Mucosa of rectum (tissue), 2 donors: ENCODE measurements around the gene ETFA.
"Not testable (repeated sequence)": the region's sequence is repeated elsewhere in the genome, so short reads cannot be mapped to it uniquely, and the experiment has no call there.

Experiments used
- H3K27ac ChIP-seq, 2 donors: one replicate each; pipeline ENCODE4 v1.7.0; 2013; ENCODE audit warnings: inconsistent platforms in 2 of 2, low read depth in 2 of 2, low read length in 2 of 2
- H3K27me3 ChIP-seq, 2 donors: one replicate each; pipeline ENCODE4 v1.7.0; 2013; ENCODE audit warnings: low read length in 2 of 2; ENCODE audit not compliant: control insufficient read depth in 2 of 2, insufficient read depth in 2 of 2
- H3K36me3 ChIP-seq, 2 donors: one replicate each; pipeline ENCODE4 v1.7.0; 2013; ENCODE audit warnings: low read length in 2 of 2; ENCODE audit not compliant: control insufficient read depth in 2 of 2, insufficient read depth in 2 of 2
- H3K4me1 ChIP-seq, 2 donors: one replicate each; pipeline ENCODE4 v1.7.0; 2013; ENCODE audit warnings: low read length in 2 of 2, mild to moderate bottlenecking in 1 of 2; ENCODE audit not compliant: control insufficient read depth in 2 of 2, insufficient read depth in 2 of 2
- H3K4me3 ChIP-seq, 2 donors: one replicate each; pipeline ENCODE4 v1.7.0; 2013; ENCODE audit warnings: low read length in 2 of 2
- H3K9ac ChIP-seq, 2 donors: one replicate each; pipeline ENCODE4 v1.7.0; 2013; ENCODE audit warnings: low read length in 2 of 2, low read depth in 1 of 2, mild to moderate bottlenecking in 1 of 2
- H3K9me3 ChIP-seq, 2 donors: one replicate each; pipeline ENCODE4 v1.7.0; 2013; ENCODE audit warnings: low read length in 2 of 2; ENCODE audit not compliant: control insufficient read depth in 2 of 2
- donor health status: healthy.
- donor health status: Normal muscosa, but diverticular disease.

The ETFA gene

GRCh38 chr15:76285241-76285825 is 25.9 kb downstream of the ETFA start:
- Histone ChIP-seq H3K36me3 (peaks cover 38 to 39% of the 10 kb centered on the region in 2 donors), H3K27me3 (no peaks in the 10 kb centered on the region), H3K9ac (no peak overlapping the region), H3K27ac (no peak overlapping the region), H3K4me1 (no peaks in the 10 kb centered on the region), H3K4me3 (no peak overlapping the region), H3K9me3 (no peaks in the 10 kb centered on the region)

- Histone ChIP-seq H3K27me3 (no peaks in the 10 kb centered on the region), H3K4me3 (no peak overlapping the region), H3K9me3 (no peaks in the 10 kb centered on the region), H3K27ac (no peak overlapping the region), H3K36me3 (peaks cover 55 to 57% of the 10 kb centered on the region in 2 donors), H3K4me1 (no peaks in the 10 kb centered on the region), H3K9ac (no peak overlapping the region)
Measured at GRCh38 chr15:76282465-76282864, 28.8 kb downstream of the ETFA start.

- Histone ChIP-seq H3K4me3 (no peak overlapping the region), H3K9me3 (no peaks in the 10 kb centered on the region), H3K36me3 (peaks cover 46 to 50% of the 10 kb centered on the region in 2 donors), H3K27me3 (no peaks in the 10 kb centered on the region), H3K27ac (no peak overlapping the region), H3K9ac (no peak overlapping the region), H3K4me1 (no peaks in the 10 kb centered on the region)
Measured at GRCh38 chr15:76278651-76279050, 32.6 kb downstream of the ETFA start.

- Histone ChIP-seq H3K9me3 (no peaks in the 10 kb centered on the region), H3K4me3 (no peak overlapping the region), H3K27ac (no peak overlapping the region), H3K36me3 (peaks cover 43 to 50% of the 10 kb centered on the region in 2 donors), H3K4me1 (no peaks in the 10 kb centered on the region), H3K27me3 (no peaks in the 10 kb centered on the region), H3K9ac (no peak overlapping the region)
Measured at GRCh38 chr15:76274821-76275220, 36.4 kb downstream of the ETFA start.

- Histone ChIP-seq H3K4me3 (no peak overlapping the region), H3K36me3 (peaks cover 45 to 49% of the 10 kb centered on the region in 2 donors), H3K9ac (no peak overlapping the region), H3K9me3 (no peaks in the 10 kb centered on the region), H3K4me1 (no peaks in the 10 kb centered on the region), H3K27ac (no peak overlapping the region), H3K27me3 (no peaks in the 10 kb centered on the region)
Measured at GRCh38 chr15:76274226-76274625, 37.0 kb downstream of the ETFA start.

GRCh38 chr15:76270876-76271275 is 40.4 kb downstream of the ETFA start:
- Histone ChIP-seq H3K36me3 (peaks cover 40 to 61% of the 10 kb centered on the region in 2 donors), H3K27me3 (no peaks in the 10 kb centered on the region), H3K9ac (no peak overlapping the region), H3K4me1 (no peaks in the 10 kb centered on the region), H3K27ac (no peak overlapping the region), H3K4me3 (no peak overlapping the region), H3K9me3 (peaks cover 0 to 11% of the 10 kb centered on the region in 2 donors)

GRCh38 chr15:76267077-76267476 is 44.2 kb downstream of the ETFA start:
- Histone ChIP-seq H3K9ac (no peak overlapping the region), H3K4me3 (no peak overlapping the region), H3K36me3 (peaks cover 44 to 77% of the 10 kb centered on the region in 2 donors), H3K9me3 (peaks cover 11 to 29% of the 10 kb centered on the region in 2 donors), H3K27me3 (no peaks in the 10 kb centered on the region), H3K27ac (no peak overlapping the region), H3K4me1 (no peaks in the 10 kb centered on the region)

- H3K4me3 ChIP-seq, H3K27me3 ChIP-seq, H3K27ac ChIP-seq, H3K4me1 ChIP-seq, H3K9ac ChIP-seq: not testable (repeated sequence)
- Histone ChIP-seq H3K36me3 (peaks cover 45 to 78% of the 10 kb centered on the region in 2 donors), H3K9me3 (peaks cover 11 to 29% of the 10 kb centered on the region in 2 donors)
Measured at GRCh38 chr15:76265769-76266168, 45.5 kb downstream of the ETFA start.

- Histone ChIP-seq H3K9me3 (peaks cover 11 to 18% of the 10 kb centered on the region in 2 donors), H3K9ac (no peak overlapping the region), H3K36me3 (peaks cover 41 to 63% of the 10 kb centered on the region in 2 donors), H3K4me1 (no peaks in the 10 kb centered on the region), H3K4me3 (no peak overlapping the region), H3K27me3 (no peaks in the 10 kb centered on the region), H3K27ac (no peak overlapping the region)
Measured at GRCh38 chr15:76260246-76260938, 50.9 kb downstream of the ETFA start.

- Histone ChIP-seq H3K36me3 (peaks cover 37 to 55% of the 10 kb centered on the region in 2 donors), H3K4me3 (no peak overlapping the region), H3K27me3 (no peaks in the 10 kb centered on the region), H3K27ac (no peak overlapping the region), H3K4me1 (no peaks in the 10 kb centered on the region), H3K9me3 (peaks cover 11 to 16% of the 10 kb centered on the region in 2 donors), H3K9ac (no peak overlapping the region)
Measured at GRCh38 chr15:76259392-76259791, 51.9 kb downstream of the ETFA start.
